Memory B cell (primary cell): Measurements from ENCODE around the gene PTPRN2.
"Not testable (repeated sequence)": the region's sequence is repeated elsewhere in the genome, so short reads cannot be mapped to it uniquely, and the experiment has no call there.

Source experiments
- ATAC-seq: fragments of 150-1000 bp; cut with Tn5 transposase; 2 replicates; pipeline ENCODE4 v1.10.0; 2021; ENCODE audit warnings: low read depth, mild to moderate bottlenecking, moderate library complexity
- DNase-seq, 2 donors: peaks; one replicate each; pipeline ENCODE4 v3.0.0; 2022; ENCODE audit warnings: low spot score in 2 of 2
- H3K27ac Mint-ChIP-seq: one replicate; pipeline ENCODE4 v1.8.0; 2022; ENCODE audit warnings: mild to moderate bottlenecking, moderate library complexity, mixed read lengths
- H3K27me3 Mint-ChIP-seq: one replicate; pipeline ENCODE4 v1.8.0; 2022; ENCODE audit warnings: mixed read lengths
- H3K36me3 Mint-ChIP-seq: one replicate; pipeline ENCODE4 v1.8.0; 2022; ENCODE audit warnings: mild to moderate bottlenecking, mixed read lengths
- H3K4me1 Mint-ChIP-seq: one replicate; pipeline ENCODE4 v1.8.0; 2022; ENCODE audit warnings: mixed read lengths
- H3K4me3 Mint-ChIP-seq: one replicate; pipeline ENCODE4 v1.8.0; 2022; ENCODE audit warnings: mild to moderate bottlenecking, moderate library complexity, mixed read lengths
- H3K9me3 Mint-ChIP-seq: one replicate; pipeline ENCODE4 v1.8.0; 2022; ENCODE audit warnings: mixed read lengths

The PTPRN2 gene

DNA sequence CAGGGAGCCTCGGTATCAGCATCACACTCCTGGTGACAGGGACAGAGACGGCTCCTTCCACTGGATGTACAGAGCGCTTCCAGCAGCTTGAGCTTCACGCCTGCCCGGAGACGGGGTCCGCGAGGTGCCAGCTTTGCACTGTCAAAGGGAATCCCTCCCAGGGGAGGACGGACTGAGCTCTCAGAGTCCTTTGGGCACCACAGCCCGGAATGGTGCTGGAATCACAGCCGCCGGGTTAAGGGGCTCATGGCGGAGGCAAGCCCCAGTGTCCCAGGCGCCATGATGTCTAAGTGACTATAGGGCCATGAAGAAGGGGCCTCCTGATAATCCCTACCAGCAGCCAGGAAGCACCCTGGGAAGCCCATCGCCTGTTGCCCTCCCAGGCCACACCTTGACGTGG is 41.4 kb downstream of the PTPRN2 start:
- no peaks in the 10 kb centered on the region for H3K9me3 Mint-ChIP-seq
- peaks cover 5% of the 10 kb centered on the region for H3K4me1 Mint-ChIP-seq
- H3K27ac Mint-ChIP-seq = no peak overlapping the region
- H3K4me3 Mint-ChIP-seq = no peak overlapping the region
- no peaks in the 10 kb centered on the region for H3K27me3 Mint-ChIP-seq
- ATAC-seq (no peak), DNase-seq (no peak)
- H3K36me3 Mint-ChIP-seq = no peaks in the 10 kb centered on the region

DNA sequence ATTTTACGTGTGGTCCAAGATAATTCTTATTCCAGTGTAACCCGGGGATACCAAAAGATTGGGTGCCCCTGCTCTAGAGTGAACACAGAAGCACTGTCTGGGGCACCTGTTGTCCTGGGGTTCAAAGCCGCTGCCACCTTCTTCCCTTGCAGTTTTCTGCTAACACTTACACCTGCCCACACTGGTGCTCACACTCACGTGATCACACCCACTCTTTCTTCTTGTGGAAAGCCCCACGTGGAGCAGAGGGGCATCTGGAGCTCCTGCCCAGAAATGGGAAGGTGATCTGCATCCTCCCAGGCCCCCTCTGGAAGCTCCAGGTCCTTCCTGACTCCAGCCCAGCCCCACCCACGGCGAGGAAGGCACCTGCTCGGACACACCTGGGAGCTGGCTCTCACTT is 42.9 kb downstream of the PTPRN2 start:
- Mint-ChIP-seq H3K4me1 (peaks cover 6% of the 10 kb centered on the region), H3K27ac (no peak overlapping the region)
- no peak for ATAC-seq

DNA sequence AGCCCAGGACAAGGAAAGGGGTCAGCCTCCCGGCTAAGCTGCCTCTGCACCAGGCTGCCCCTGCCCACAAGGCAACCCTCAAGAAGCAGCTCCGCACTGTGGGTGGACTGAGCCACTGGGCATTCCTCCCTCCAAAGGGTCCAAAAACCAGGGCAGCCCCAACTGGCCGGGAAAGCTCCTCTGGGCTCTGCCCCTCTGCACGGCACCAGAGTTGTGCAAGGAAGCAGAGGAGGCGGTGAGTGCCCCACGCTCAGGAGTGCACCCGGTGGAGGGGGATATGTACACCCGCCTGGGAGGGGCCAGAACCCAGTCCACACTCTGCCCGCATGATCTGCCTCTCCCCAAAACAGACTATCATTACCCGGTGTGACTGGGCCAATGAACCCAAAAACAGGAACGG is 43.8 kb downstream of the PTPRN2 start:
- Mint-ChIP-seq H3K27me3 (no peaks in the 10 kb centered on the region), H3K27ac (no peak overlapping the region)

More for the DNA sequence above, 42.9 kb downstream of the PTPRN2 start:
- no peaks in the 10 kb centered on the region for H3K36me3 Mint-ChIP-seq
- H3K9me3 Mint-ChIP-seq = no peaks in the 10 kb centered on the region
- no peak for DNase-seq
- no peak overlapping the region for H3K4me3 Mint-ChIP-seq
- H3K27me3 Mint-ChIP-seq = no peaks in the 10 kb centered on the region

DNA sequence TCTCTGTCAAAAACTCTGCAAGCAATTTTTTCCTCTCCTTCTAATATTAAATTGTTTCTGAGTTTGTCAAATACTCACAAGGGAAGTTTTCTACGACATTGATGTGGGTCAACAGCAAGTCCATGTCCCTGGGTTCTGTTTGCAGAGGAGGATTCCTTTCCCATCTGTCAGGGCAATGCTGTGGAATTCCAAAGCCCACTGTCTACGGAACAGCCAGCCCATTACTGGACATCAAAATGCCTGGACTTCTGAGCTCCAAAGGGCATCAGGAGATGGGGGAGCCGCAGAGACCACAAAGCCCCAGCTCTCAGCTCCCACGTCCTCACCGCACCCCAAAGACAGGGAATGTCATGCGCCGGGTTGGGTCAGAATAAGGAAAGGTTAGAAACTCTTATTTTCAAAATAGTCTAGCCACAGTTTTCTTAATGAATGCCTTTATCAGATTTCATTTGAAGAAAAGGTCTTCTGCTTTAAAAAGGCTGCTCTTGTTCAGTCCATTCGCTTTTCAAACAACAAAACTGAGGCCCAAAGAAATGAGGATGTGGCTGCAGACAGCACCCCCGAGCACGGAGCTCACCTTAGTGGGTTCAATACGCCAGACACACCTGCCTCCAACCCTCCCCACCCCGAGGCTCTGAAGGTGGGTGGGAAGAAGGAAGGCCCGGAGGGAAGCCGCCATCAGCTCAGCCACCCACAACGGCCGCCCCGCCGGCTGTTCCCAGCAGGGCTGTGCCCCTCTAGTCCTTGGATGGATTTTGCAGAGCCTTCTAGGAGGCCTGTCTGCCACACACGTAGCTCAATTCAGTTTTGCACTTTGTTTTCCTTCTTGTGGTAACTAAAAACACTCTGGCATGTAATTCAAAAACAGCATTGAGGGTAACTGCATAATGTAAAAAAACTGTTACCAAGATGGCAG is 44.7 kb downstream of the PTPRN2 start:
- Mint-ChIP-seq H3K27ac (no peak overlapping the region), H3K9me3 (no peaks in the 10 kb centered on the region)

More for the DNA sequence above, 43.8 kb downstream of the PTPRN2 start:
- Mint-ChIP-seq H3K9me3 (no peaks in the 10 kb centered on the region), H3K4me3 (no peak overlapping the region), H3K4me1 (peaks cover 6% of the 10 kb centered on the region), H3K36me3 (no peaks in the 10 kb centered on the region)
- ATAC-seq (no peak), DNase-seq (no peak)

DNA sequence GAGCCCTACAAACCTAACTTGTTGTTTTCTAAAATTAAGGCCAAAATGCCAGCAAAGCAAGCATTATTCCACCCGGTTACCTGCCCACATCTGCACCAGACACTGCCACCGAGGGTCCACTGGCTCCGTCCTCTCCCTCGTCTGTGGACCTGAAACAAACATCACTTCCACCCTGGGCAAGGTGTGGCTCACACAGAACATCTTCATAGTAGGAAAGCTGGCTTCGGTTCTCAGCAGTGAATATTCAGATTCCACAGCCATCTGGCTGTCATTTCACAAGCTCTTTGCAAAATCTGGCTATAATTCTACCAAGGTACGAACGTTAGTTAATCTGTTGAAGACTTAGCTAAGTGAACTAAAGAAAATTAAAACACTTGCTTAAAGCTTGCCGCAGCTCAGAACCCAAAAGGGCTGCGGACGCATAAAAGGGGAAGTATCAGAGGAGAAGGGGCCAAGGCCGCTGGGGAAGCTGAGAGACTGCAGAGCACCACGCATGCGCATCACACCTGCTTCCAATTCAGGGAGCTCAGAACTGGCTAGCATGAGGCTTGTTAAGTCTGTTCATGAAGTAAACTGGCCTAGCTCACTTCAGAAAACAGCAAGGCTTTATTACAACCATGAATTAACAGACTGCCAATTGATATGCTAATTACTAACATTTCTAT is 46.1 kb downstream of the PTPRN2 start:
- peak overlapping the region; percentile 25 for H3K27ac Mint-ChIP-seq
- peak; percentile 95 for ATAC-seq
- H3K4me1 Mint-ChIP-seq = peaks cover 6% of the 10 kb centered on the region
- no peaks in the 10 kb centered on the region for H3K27me3 Mint-ChIP-seq
- H3K4me3 Mint-ChIP-seq = peak overlapping the region; percentile 40
- no peaks in the 10 kb centered on the region for H3K36me3 Mint-ChIP-seq
- DNase-seq = peak; percentile 45 to 65
- H3K9me3 Mint-ChIP-seq = no peaks in the 10 kb centered on the region

More for the DNA sequence above, 44.7 kb downstream of the PTPRN2 start:
- no peak overlapping the region for H3K4me3 Mint-ChIP-seq
- no peaks in the 10 kb centered on the region for H3K27me3 Mint-ChIP-seq
- H3K4me1 Mint-ChIP-seq = peaks cover 6% of the 10 kb centered on the region
- DNase-seq (no peak), ATAC-seq (no peak)
- no peaks in the 10 kb centered on the region for H3K36me3 Mint-ChIP-seq

DNA sequence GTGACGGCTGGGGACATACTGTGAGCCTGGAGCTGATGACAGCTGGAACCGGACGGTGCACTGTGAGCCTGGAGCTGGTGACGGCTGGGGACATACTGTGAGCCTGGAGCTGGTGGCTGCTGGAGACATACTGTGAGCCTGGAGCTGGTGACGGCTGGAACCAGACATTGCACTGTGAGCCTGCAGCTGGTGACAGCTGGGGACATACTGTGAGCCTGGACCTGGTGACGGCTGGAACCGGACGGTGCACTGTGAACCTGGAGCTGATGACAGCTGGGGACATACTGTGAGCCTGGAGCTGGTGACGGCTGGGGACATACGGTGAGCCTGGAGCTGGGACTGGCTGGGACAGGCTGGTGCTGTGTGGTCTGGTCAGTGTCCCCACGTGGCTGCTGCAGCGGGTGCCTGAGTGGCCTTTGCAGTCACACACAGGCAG is 47.9 kb downstream of the PTPRN2 start:
- Mint-ChIP-seq H3K9me3 (no peaks in the 10 kb centered on the region), H3K4me3 (no peak overlapping the region), H3K36me3 (no peaks in the 10 kb centered on the region), H3K4me1 (peaks cover 6% of the 10 kb centered on the region), H3K27ac (no peak overlapping the region), H3K27me3 (no peaks in the 10 kb centered on the region)
- ATAC-seq = no peak
- DNase-seq = no peak

DNA sequence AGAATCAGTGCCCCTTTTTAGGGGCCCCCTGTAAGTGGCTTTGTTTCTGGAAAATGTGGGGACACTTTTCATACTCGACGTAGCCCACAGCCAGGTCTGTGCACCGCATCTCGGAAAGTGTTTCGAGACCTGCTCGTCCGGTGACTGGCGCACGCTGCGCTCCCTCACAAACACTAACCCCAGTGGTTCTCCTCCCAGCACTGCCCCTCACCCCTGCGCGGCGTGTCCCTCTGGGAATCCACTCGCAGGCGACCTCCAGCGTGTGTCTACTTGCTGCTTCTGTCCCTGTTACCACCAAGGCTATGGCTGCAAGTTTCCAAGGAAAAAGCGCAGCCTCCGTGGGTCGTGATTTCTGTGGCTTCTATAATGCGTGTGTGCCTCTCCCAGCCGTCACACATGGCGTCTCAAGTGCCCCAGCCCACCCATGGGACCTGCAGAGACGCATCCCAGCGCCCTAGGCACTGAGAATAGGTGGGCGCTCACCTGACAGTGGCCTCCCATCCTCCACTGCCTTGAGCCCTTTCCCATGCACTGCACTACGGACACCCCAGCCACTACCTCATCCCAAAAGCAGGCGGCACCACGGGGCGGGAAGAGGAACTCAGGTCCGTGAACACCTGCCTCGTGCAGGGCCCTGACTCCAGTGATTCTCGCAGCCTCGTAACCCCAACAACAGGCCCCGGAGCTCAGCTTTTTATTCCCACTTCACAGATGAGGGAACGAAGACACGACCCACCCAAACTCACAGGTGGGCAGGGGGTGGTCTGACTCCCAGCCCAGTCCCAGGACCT is 49.3 kb downstream of the PTPRN2 start:
- Mint-ChIP-seq H3K27me3 (peaks cover 3% of the 10 kb centered on the region), H3K4me1 (peaks cover 6% of the 10 kb centered on the region), H3K4me3 (no peak overlapping the region), H3K27ac (no peak overlapping the region), H3K9me3 (no peaks in the 10 kb centered on the region), H3K36me3 (no peaks in the 10 kb centered on the region)
- no peak for DNase-seq
- no peak for ATAC-seq

DNA sequence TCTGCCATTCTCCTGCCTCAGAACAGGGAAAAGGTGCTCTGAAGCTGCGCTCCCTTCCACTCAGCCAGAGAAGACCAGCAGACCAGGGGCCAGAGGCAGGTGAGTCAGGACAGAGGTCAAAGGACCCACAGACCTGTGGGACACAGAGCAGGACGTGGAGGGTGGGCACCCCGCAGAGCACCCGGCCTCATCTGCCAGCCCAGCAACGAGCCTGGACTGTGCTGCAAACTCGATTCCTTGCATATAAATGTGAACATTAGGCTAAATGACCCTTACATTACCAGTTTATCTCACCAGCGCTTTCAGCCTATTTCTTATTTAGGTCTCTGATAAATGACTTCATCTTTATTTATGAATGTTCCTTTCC is 50.1 kb downstream of the PTPRN2 start:
- H3K4me1 Mint-ChIP-seq = peaks cover 8% of the 10 kb centered on the region
- DNase-seq (no peak), ATAC-seq (no peak)
- H3K4me3 Mint-ChIP-seq = no peak overlapping the region
- no peaks in the 10 kb centered on the region for H3K9me3 Mint-ChIP-seq
- H3K27ac Mint-ChIP-seq = no peak overlapping the region
- peaks cover 3% of the 10 kb centered on the region for H3K27me3 Mint-ChIP-seq
- no peaks in the 10 kb centered on the region for H3K36me3 Mint-ChIP-seq

DNA sequence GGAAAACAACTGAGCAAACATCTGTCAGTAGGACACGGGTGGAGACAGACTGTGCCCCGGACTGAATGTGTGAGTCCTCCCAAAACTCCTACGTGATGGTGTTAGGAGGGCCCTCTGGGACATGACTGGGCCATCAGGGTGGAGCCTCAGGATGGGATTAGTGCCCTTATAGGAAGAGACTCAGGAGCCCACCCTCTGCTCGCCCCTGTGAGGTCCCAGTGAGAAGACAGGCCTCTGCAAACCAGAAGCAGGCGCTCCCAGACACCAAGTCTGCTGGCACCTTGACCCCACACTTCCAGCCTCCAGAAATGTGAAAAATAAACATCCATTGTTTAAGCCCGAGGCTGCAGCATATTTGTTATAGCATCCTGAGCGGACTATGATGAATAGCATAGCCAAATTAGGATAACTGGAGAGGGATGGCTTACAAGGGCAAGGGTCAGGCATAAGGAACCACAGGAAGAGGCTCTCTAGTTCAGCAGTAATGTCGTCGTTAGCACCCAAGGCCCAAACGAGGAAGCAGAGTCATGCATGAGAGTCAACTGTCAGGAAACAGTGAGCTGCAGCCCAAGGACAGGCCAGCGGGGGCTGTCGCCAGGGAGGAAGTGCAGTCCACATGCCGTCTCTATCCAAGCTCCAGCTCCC is 50.6 kb downstream of the PTPRN2 start:
- H3K27me3 Mint-ChIP-seq = peaks cover 3% of the 10 kb centered on the region
- no peak for ATAC-seq
- no peak overlapping the region for H3K4me3 Mint-ChIP-seq

DNA sequence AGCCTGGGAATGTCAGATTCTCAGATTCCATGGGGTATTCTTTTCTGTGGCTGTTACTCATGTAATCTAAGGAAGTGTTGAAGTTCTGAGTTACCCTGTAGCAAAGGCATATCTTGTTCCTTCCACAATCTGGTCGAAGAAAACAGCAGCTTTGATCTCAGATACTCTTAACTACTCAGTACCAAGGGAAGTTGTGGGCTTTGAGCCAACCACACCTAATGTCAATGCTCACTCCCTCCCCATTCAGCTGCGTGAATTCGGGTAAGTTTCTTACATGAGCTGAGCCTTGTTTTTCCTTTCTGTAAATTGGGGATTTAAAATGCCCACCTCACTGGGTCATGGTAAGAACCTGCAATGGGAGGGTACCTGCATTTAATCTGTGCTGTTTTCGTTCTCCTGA is 52.5 kb downstream of the PTPRN2 start:
- ATAC-seq = no peak
- Mint-ChIP-seq H3K27ac (no peak overlapping the region), H3K36me3 (no peaks in the 10 kb centered on the region), H3K4me1 (peaks cover 2% of the 10 kb centered on the region), H3K9me3 (no peaks in the 10 kb centered on the region), H3K27me3 (peaks cover 3% of the 10 kb centered on the region), H3K4me3 (no peak overlapping the region)
- DNase-seq = no peak

More for the DNA sequence above, 50.6 kb downstream of the PTPRN2 start:
- H3K27ac Mint-ChIP-seq = no peak overlapping the region
- no peaks in the 10 kb centered on the region for H3K36me3 Mint-ChIP-seq
- peaks cover 8% of the 10 kb centered on the region for H3K4me1 Mint-ChIP-seq
- H3K9me3 Mint-ChIP-seq = no peaks in the 10 kb centered on the region
- no peak for DNase-seq

DNA sequence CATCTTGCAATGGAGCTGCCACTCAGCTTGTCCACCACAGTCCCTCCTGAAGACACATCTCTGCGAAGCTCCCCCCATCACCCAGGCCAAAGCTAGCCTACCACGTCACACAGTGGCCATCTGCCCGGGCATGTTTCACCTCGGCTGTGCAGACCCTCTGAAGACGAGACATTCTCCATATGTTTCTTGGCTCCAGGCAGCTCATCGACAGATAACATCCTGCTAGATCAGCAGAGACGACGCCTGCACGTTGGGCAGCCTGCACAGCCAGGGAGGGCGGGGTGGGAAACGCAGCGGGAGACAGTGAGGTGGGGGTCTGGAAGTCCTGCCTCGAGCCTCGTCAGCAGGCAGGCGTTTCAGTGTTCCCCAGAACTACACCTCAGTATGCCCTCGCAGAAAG is 53.0 kb downstream of the PTPRN2 start:
- Mint-ChIP-seq H3K27me3 (peaks cover 6% of the 10 kb centered on the region), H3K4me1 (peaks cover 5% of the 10 kb centered on the region), H3K36me3 (no peaks in the 10 kb centered on the region), H3K9me3 (no peaks in the 10 kb centered on the region), H3K4me3 (no peak overlapping the region), H3K27ac (no peak overlapping the region)
- DNase-seq (no peak), ATAC-seq (no peak)

DNA sequence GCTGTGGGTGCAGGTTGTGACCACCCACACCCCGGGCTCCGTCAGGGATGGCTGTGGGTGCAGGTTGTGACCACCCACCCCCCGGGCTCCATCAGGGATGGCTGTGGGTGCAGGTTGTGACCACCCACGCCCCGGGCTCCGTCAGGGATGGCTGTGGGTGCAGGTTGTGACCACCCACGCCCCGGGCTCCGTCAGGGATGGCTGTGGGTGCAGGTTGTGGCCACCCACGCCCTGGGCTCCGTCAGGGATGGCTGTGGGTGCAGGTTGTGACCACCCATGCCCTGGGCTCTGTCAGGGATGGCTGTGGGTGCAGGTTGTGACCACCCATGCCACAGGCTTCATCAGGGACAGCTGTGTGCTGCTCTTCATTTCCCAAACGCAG is 53.5 kb downstream of the PTPRN2 start:
- H3K27me3 Mint-ChIP-seq, H3K36me3 Mint-ChIP-seq, H3K27ac Mint-ChIP-seq, H3K4me3 Mint-ChIP-seq, H3K4me1 Mint-ChIP-seq, DNase-seq, H3K9me3 Mint-ChIP-seq, ATAC-seq: not testable (repeated sequence)

DNA sequence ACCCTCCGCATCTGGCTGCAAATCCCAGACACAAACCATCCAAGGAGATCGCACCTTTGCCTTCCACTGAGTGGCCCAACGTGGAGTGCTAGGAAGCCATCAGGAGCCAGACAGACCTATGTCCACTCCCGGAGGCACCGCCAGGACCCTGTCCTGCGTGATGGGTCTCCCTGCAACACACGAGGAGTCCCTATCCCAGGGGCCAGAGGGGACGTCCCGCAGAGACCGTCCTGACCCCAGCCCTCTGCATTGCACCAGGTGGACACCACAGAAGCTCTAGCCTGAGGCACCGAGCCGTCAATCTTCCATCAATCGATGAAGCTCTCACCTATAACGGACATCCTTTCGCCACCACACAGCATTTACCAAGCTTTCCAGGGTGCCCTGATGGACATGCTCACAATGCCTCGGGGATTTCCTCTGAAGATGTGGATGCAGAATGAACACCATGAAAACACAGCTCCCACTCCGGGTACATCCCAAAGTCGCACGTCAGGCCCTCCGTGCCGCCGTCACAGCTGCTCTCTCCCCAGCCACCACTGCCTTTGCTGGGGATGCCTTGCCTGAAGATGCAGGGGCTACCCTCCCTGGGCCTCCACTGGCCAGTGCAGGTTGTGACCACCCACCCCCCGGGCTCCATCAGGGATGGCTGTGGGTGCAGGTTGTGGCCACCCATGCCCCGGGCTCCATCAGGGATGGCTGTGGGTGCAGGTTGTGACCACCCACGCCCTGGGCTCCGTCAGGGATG is 54.1 kb downstream of the PTPRN2 start:
- H3K27me3 Mint-ChIP-seq = peaks cover 7% of the 10 kb centered on the region
- DNase-seq = no peak
- peaks cover 6% of the 10 kb centered on the region for H3K4me1 Mint-ChIP-seq
- no peaks in the 10 kb centered on the region for H3K9me3 Mint-ChIP-seq
- H3K27ac Mint-ChIP-seq = no peak overlapping the region
- no peak for ATAC-seq
- no peak overlapping the region for H3K4me3 Mint-ChIP-seq
- H3K36me3 Mint-ChIP-seq = no peaks in the 10 kb centered on the region
